Stimulated activated CD4-positive, alpha-beta T cell treated with anti-CD3 and anti-CD28 coated beads, Interleukin-1b, Interleukin-23, amount 100 ng/mL, for 24 hours (primary cell): ENCODE data around the gene WIPF3.

ENCODE experiments used
- DNase-seq, 4 experiments: peaks; one replicate each; pipeline ENCODE4 v3.0.0-alpha.2; 2020; ENCODE audit warnings: low read depth in 4 of 4, low spot score in 1 of 4

Gene WIPF3

DNA sequence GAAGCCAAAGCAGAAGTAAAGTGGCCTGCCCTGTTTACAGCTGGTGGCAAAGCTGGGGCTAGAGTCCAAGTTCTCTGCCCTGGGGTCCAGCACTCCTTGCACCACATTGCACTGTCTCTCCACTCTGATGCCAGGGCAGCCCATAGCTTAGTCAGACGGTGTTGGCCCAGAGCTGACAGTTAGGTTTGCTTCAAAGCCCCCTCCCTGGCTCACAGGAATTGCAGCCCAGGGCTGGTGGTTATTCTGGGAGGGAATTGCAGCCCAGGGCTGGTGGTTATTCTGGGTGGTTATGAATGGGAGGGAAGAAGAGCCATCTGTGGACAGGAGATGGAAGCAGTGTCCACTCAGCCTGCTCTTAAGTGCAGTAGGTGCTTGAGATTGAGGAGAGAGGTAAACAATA, 94.4 kb downstream of the WIPF3 start:
- DNase-seq, result no peak

GRCh38 chr7:29906200-29907022, 100.1 kb downstream of the WIPF3 start:
- DNase-seq, result no peak

GRCh38 chr7:29914180-29914579, 107.9 kb downstream of the WIPF3 start:
- DNase-seq, result no peak

DNA sequence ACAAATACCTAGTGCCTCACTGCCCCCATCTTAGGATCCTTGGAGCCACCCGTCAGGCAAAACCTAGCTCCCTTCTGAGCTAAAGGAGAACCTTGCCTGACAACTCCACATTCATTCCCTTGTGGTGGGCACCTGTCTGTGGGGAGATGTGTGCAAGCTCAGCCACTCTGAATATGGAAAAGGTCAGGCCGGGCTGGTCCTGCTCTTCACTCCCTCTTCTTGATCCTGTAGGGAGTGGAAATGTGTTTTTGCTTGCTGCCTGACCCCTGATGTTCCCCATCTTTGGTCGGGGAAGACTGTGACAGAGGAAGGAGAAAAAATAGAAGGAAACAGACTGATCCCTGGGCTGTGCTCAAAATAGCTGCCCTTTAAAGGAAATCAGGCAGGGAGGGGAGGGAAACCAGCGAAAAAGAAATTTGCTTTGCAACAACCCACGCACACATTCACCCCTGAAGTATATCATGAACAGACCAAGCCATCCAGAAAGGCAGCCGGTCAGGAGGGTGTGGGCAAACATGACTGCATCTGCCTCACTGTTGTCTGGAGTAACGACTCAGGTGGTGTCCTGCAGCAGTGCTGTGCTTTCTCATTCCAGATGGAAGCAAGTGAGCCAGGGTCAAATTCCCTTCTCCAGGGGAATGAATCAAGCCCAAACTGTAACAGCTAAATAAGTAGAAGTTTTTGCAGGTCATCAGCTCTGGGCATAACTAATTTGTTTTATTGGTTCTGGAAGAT, 109.3 kb downstream of the WIPF3 start:
- no peak for DNase-seq

DNA sequence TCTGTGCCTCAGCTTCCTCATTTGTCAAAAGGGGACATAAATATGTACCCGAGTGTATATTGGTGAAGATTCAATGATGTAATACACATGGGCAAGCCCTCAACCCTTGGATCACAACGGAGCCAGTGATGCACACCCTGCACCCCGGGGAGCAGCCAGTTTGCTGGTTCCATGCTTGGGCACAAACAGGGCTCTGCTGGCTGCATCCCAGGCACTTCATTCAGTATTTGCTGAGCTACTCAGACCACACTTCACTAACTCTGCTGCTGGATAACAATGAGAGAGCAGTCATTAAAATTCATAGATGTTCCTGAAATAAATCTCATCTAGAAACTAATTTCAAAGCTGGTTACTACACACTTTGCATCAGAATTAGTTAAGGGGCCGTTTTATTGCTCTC, 111.3 kb downstream of the WIPF3 start:
- no peak for DNase-seq

DNA sequence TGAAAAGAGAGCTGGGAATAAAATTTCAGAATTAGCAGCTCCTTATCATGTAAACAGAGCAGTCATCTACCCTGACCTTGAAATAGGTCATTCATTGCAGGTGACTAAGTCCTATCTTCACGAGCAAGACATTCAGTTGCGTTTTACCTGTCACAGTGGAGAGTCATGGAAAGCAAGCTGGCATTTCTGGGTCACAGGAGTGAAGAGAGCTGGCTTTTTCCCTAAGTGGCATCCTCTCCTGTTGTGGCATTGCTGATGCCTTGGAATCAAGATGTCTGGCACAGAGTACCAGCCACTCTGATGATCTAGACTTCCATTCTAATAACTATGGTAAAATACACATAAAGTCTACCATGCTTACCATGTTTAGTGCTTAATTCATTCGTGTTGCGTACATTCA, 112.5 kb downstream of the WIPF3 start:
- no peak for DNase-seq

DNA sequence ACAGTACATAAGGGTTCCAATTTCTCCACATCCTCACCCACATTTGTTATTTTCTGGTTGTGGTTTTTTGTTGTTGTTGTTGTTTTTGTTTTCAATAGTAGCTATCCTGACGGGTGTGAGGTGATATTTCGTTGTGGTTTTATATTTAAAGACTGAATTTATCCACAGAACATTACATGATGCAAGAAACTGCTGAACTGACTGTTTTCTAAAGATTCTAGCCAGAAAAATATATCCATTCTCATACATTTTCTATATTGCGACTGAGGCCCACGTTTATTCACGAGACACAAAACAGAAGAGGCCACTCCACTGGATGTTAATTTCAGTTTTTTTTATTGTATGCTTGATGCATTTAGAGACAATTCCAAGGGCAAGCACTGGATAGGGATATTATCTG, 113.5 kb downstream of the WIPF3 start:
- no peak for DNase-seq

DNA sequence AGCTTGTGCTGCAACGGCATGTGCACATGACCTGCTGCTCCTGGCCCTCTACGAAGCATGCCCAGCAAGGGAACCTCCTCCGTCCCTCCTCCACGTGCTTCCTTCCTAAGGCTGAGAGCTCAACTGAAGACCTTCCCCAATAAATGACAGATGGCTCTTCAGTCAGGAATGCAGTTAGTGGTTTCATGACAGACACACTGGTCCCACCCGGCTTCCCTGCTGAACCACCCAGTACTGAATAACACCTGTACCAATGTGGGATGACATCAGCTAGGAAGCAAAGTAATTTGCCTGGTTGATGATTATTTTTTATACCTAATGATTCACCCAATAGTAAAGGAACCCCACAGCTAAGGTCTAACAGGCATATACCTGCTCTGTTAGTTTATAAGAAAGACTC, 114.2 kb downstream of the WIPF3 start:
- DNase-seq, result no peak

DNA sequence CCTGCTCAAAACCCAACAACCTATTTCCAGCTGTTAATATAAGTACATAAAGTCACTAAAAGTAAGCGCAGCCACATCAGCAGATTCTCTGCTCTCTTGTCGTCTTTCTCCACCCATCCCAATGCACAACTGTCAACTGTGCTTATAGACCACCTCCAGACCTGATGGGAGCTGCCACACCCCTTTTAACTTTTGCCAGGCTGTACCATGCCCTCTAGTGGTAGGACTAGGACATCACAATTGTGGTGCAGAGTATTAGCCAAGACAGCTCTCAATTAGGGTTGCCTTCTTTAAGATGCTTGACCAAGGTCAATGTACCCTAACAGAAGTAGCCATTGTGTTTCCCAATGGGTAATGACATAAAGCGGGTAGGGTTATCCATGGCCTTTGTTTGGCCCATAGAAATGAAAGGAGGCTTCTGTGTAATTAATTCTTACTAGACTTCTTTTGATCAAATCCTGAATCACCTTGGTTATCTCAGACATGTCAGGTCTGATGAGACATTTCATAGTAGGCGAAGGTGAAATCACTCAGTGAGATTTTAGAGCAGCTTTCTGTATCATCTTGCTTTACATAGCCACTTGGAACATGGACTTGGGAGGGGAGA, 115.2 kb downstream of the WIPF3 start:
- peak in 2 of 4 experiments; percentile 2 to 5 for DNase-seq

- no peak for DNase-seq
Measured at GRCh38 chr7:29922921-29923700, 116.8 kb downstream of the WIPF3 start.

- DNase-seq, result no peak
Measured at GRCh38 chr7:29924006-29924405, 117.7 kb downstream of the WIPF3 start.

- peak in 1 of 4 experiments; percentile 1 for DNase-seq
Measured at GRCh38 chr7:29924684-29925083, 118.4 kb downstream of the WIPF3 start.

- no peak for DNase-seq
Measured at GRCh38 chr7:29926216-29926615, 119.9 kb downstream of the WIPF3 start.

GRCh38 chr7:29926741-29927140, 120.4 kb downstream of the WIPF3 start:
- DNase-seq, result no peak

DNA sequence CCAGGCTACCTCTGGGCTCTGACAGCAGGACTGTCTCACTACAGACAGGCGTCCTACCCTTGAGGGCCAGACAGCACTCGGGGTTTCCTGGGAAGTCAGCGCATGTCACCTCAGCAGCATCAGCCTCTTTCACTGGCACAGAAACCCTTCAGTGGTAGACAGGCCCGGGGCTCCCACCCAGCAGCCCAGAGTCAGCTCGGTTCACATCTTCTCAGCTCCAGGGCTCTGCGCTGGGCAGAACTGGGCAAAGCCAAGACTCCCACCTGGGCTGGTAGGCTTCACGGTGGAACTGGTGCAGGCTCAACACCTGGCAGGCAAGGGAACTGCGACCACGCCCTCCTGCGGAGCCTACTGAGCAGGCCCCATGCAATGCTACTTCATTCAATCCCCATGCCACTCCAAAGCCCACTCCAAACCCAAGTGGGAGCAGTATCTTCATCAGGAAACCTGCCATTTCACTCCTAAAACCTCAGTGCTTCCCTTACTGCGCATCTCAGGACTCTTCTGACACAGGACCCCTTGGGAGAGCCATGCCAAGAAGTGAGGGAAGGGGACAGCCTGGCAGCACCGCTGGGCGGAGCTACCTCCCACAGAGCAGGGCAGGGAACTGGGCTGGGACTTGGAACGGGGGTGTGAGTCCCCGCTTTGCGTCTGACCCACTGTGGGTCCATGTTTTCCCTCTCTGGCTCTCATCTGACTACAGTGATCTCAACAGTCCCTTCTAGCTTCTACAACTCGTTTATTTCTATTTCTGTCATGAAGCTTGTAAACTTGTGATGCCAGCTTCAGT, 122.9 kb downstream of the WIPF3 start:
- DNase-seq, result no peak

GRCh38 chr7:29935111-29935510, 128.8 kb downstream of the WIPF3 start:
- DNase-seq, result no peak

DNA sequence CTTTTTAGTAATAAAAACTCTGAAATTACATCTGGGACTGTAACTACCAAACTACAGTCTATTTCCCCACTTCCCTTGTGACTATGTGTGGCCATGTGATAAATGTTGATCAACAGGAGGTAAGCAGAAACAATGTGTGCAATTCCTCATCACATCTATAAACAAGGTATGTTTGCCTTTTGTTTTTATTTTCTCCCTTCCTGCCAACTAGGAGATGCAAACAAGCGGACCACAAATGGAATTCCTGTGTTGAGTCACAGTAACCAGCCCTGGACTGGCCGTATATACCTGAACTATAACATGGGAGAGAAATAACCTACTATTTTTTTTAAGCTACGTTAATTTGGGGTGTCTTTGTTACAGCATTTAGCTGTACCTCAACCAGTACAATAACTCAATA, 130.8 kb downstream of the WIPF3 start:
- no peak for DNase-seq

- no peak for DNase-seq
Measured at GRCh38 chr7:29940199-29940598, 133.9 kb downstream of the WIPF3 start.

DNA sequence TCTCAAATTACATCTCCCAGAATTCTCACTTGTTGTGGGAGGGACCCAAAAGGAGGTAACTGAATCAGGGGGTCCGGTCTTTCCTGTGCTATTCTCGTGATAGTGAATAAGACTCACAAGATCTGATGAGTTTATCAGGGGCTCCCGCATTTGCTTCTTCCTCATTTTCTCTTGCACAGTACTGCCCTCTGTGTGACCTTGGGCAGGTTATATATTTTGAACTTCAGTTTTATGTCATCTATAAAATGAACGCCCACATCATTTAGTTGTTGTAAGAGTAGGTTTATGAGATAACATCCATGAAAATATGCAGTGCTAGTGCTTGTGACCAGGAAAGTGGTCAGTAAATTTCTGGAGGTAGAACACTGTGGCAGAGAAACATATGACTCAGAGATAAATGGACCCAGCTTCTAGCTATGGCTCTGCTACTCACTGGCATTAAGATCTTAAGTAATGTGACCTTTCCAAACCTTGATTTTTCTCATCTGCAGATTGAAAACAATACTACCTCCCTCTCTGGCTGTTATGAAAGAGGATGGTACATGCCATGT, 139.0 kb downstream of the WIPF3 start:
- no peak for DNase-seq
